Activated CD4-positive, alpha-beta T cell treated with anti-CD3 and anti-CD28 coated beads, Interleukin-2, Interleukin-4, amounts not matched to agents 100 ng/mL and 50 ng/mL, durations not matched to agents 16 hours and 8 hours (primary cell): ENCODE results near the gene JPH2.
A peak's percentile ranks its signal among the peaks of the same experiment; 100 is the strongest.
"Not testable (repeated sequence)": the region's sequence is repeated elsewhere in the genome, so short reads cannot be mapped to it uniquely, and the experiment has no call there.

Experiments
- DNase-seq: peaks from one replicate; pipeline ENCODE4 v3.0.0-alpha.2; 2020; ENCODE audit warnings: low spot score

JPH2 gene

GRCh38 chr20:44159125-44159524 lies 27.9 kb downstream of the JPH2 start:
- DNase-seq = no peak

GRCh38 chr20:44157061-44157460 lies 29.9 kb downstream of the JPH2 start:
- DNase-seq = no peak

DNA sequence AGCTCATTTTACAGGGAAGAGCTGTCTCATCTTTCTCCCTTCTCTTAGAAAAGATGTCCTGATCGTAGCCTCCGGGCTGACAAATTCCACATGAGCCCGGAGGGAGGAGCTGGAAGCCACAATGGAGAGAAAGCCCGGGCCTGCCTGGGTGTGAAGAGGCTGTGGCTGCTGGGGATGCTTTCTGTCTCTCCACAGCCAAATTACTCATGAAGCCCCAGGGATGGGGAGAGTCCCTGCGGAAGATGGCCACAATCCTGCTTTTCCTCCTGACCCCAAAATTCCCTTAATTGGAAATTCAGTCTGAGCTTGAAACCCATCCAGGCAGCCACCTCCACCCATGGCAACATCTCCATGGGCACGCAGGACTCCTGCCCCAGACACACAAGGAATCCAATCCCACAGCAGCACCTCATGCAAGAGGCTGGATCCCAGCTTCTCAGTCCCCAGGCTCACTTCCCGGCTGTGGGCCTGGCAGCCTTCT lies 32.4 kb downstream of the JPH2 start:
- DNase-seq = no peak

DNA sequence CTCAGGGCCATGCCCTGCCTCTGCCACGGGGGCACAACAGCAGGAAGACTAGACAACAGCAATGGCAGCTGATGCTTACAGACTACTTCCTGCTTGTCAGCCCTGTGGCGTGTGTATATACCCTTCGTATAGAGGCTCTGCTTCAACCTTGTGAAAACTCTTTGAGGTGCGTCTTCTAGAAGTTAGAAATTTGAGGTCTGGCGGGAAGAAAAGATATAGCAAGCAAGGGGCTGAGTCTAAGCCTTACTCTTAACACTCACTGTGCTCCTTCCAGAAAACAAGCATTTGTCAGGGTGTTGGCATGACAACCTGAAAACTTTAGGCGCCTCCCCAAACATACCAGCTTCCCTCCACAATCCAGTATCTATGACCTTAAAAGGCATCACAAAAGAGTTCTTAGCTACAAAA lies 33.3 kb downstream of the JPH2 start:
- DNase-seq = no peak

DNA sequence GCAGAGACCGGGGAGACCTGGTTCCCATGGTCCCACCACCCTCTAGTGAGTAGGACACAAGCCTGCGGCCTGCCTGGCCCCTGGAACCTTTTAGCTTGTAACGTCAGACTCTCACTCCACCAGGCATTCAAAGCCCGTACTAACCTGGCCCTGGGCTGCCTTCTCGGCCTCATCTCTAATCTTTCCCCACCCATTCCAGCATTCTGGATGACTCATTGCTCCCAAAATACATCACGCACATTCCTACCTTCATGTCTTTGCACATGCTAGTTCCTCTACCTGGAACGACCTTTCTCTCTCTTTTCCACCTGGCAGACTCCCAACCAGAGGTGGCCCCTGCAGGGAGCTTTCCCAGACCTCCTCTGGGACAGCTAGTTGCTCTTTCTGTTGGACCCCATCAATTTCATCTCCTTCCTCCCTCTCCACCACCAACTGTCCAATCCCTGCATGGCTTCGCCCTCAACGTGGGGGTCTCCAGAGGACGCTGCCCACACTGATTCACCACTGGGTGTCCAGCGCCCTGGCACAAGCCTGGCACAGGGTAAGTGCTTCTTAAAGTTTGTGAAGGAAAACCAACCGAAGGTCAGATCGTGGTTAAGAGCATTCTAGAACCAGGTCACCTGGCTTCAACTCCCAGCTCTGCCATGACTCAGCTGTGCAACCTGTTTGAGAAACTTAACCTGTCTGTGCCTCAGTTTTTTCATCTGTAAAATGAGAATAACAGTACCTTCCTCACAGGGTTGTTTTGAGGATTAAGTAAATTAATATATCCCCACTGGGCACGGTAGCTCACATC lies 35.2 kb downstream of the JPH2 start:
- no peak for DNase-seq

DNA sequence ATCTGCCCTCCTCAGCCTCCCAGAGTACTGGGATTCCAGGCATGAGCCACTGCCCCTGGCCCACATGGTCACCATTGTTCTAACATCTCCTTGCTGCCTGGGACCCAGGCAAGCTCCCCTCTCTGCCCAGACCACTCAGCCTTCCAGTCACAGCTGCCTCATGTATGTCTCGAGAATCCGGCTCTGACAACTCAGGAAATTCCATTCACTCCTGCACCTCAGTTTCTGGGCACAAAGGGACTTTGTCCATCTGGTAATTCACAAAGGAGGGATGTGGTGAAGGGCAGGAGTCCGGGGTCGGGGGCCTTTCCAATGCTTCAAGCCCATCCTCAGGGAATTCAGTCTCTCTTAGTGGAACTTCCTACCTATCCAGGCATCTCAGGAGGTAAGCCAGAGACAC lies 40.7 kb downstream of the JPH2 start:
- DNase-seq = no peak

GRCh38 chr20:44145131-44145775 lies 41.7 kb downstream of the JPH2 start:
- no peak for DNase-seq

- no peak for DNase-seq
Observed at GRCh38 chr20:44143936-44144335, 43.1 kb downstream of the JPH2 start.

GRCh38 chr20:44142413-44142812 lies 44.6 kb downstream of the JPH2 start:
- DNase-seq = no peak

DNA sequence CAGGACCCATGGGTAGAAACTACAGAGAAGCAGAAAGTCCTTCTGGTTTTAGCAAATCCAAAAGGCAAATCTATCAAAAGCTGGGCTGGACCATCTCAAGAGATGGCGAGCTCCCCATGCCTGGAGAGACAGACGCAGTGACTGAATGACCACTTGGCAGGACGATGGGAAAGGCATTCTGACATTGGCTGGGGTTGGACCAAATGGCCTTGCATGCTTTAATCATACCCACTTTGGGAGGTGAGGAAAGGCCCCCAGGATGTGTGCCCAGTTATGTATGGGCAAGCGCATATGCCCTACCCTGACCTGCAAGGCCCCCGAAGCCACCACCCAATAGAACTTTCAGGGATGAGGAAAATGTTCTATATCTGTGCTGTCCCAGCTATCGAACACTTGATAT lies 45.1 kb downstream of the JPH2 start:
- DNase-seq = no peak

DNA sequence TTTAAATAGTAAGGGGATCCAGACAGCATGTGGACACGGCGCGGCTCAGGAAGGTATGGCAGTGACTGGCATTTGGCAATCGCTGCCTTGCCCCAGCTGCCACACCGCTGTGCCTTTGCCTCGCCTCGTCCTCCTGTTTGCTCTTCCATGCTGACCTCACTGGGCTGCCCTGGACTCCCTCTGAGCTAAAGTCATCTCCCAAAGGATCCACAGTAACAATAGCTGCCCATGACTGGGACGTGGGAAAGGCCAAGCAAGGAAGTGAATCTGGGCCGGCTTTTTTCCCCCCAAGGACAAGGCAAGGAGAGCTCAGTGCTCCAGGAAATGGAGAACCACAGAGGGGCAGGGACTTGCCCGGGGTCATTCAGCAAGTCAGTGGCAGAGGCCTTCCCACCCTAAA lies 48.1 kb downstream of the JPH2 start:
- no peak for DNase-seq

DNA sequence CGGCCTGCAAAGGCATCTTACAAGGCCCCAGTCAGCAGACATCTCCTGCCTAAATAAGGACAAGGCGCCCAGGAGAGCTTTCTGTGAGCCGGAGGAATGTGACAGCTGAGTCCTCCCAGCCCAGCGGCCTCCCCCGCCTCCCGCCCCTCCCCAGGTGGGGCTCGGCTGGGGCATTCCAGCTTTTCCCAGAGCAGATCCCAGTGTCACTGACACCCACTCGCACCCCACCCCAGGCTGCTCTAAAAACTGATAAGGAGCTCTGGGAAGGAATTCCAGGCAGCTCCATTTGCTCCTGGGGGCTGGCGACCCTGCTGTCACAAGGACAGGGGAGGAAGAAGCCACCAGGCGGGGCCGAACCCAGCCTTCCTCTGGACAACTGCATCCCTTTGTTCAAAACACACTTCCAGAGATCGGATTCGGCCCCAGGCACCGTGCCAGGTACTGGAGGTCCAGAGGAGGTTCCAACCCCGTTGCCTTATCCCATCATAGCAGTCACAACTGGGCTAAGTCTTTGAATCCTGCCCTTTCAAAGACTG lies 49.7 kb downstream of the JPH2 start:
- no peak for DNase-seq

DNA sequence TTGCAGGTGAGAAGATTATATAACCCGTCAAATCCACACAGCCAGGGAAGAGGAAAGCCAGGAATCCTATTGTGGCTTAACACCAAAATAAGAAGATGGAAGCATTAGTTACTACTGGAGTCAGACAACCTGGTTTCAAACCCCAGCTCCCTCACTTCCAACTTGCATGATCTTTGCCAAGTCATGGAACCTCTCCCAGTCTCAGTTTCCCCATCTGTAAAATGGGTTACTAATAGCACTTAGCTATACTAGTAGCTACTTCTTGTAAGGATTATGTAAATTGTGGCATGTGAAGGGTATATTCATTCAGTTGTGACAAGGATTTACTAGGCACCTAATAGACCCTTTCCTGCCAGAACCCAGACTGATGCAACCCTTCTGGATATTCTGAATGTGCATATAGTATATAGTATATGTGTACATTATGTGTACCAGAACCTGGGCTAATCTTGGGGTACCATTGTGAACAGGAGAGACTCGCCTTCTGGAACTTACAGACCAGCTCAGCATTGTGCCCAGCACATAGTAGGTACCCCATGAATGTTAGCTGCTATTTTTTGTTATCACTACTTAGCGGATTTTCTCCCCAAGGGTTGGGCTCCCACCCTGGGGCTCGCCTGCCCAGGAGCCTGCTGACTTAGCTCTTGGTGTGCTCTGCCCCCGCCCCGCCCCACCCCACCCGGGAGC lies 50.3 kb downstream of the JPH2 start:
- no peak for DNase-seq

- no peak for DNase-seq
Observed at GRCh38 chr20:44135417-44136204, 51.4 kb downstream of the JPH2 start.

GRCh38 chr20:44135012-44135412 lies 52.0 kb downstream of the JPH2 start:
- peak; percentile 17 for DNase-seq

DNA sequence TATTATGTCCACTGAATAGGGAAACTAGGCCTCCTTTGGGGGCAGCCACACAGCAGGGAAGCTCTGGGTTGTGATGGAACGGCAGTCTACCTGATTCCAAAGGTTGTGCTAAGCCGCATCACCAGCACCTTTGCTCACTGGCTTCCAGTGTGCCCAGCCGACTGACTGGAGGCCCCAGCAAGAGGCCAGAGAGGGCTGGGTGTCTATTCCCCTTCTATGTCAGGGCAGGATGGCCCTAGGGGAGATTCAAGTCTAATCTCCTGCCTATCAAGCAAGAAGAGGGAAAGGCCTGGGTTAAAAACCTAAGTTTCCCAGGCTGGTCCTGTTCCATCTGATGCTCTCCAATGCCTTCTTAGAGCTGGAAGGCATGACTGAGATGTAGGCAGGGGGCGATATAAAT lies 53.6 kb downstream of the JPH2 start:
- DNase-seq = no peak

GRCh38 chr20:44131704-44132103 lies 55.3 kb downstream of the JPH2 start:
- DNase-seq = no peak

DNA sequence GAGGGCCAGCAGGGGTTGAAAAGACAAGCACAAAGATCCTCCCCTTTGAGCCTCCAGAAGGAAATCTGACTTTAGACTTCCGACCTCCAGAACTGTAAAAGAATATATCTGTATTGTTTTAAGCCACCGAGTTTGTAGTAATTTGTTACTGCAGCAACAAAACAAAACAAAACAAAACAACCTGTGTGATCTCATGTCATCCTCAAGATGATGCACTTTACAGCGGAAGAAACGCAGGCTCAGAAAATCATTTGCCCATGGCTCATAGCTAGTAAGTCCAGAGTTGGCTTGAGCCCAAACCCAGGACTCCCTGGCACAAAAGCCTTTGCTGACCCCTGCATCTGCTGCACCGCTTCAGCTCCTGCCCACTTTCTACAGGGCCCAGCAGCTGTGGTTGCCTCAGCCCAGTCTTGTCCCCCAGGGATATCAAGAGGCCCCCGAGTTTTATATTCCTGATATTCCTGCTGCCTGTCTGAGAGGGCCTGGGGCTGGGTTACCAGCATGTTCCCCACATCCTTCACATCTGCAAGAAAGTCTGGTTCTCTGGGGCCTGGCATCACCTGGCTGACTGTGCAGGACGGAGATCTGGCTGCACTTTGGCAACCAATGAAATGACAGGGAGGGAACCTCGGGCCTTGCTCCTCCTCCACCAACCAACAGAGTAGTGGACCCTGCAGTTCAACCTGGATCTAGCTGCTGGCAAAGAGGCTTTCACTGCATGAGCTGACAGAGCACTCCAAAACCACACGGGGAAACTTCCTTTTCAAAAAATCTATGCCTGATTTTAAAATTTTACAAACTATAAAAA lies 56.9 kb downstream of the JPH2 start:
- no peak for DNase-seq

GRCh38 chr20:44129300-44129699 lies 57.7 kb downstream of the JPH2 start:
- DNase-seq = not testable (repeated sequence)

DNA sequence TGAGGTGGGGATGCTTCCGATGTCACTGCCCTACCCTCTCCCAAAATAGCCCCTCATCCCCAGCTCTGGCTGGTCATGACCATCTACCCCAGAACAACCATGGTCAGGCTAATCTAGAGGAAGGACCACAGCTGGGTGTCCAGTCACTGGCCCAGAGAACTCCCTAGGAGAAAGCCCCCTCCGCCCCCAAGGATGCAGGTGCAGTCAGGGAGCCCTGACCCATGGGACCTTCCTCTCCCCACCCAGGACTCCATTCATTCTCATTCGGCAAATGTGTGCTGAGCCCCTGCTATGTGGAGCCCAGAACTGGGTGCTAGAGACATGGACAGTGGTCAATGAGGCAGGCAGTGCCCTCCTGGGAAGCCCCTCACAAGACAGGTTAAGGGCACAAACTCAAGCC lies 60.5 kb downstream of the JPH2 start:
- DNase-seq = no peak
